GM21367 (cell line): Measurements from ENCODE around the gene OR10H1.
A peak's percentile ranks its signal among the peaks of the same experiment; 100 is the strongest.
"Not testable (repeated sequence)": the region's sequence is repeated elsewhere in the genome, so short reads cannot be mapped to it uniquely, and the experiment has no call there.

Source experiments
- ATAC-seq: cut with Tn5 transposase; IDR thresholded peaks from one replicate; pipeline ENCODE4 v1.9.1; 2021; ENCODE audit not compliant: unreplicated experiment

The OR10H1 gene, protein sequence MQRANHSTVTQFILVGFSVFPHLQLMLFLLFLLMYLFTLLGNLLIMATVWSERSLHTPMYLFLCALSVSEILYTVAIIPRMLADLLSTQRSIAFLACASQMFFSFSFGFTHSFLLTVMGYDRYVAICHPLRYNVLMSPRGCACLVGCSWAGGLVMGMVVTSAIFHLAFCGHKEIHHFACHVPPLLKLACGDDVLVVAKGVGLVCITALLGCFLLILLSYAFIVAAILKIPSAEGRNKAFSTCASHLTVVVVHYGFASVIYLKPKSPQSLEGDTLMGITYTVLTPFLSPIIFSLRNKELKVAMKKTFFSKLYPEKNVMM

DNA sequence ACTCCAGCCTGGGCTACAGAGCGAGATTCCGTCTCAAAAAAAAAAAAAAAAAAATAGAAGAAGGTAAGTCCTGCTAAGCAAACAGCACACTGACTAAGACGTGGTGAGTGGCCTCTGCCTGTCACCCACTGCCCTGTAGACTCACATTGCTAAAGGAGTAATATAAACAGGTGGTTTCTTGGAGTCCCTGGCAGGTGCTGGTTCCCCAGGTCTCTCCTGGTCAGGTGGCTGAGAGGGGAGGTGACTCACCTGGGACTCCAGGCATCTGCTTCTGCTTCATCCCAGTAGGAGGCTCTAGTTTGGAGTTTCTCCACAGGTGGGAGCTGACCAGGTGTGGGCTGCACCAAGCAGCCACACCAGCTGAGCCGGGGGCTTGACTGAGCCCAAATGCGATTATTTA lies at the start of gene OR10H1:
Gene OR10H1 (minus strand): TSS at position 359 of the 400 bp plus-strand sequence. CDS start 7,627 bp downstream, outside the sequence.
- ATAC-seq = no peak

DNA sequence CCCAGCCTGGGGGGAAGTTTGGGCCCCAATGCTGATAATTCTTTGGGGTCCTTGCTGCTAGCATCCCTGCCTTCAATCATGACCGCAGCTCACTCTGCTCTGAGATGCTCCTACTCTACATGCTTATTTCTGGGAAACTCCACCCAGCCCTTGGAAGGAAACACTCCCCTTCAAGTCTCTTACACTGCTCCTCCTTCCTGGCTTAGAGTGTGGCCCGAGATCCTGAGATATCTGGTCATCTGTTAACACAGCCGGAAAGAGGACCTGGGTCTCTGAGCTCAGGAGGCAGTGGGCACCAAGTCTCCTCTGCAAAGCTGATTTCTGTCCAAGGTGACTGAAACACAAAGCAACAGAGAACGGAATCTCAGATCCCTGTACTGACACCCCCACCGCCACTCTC lies 49.4 kb upstream of the OR10H1 start:
- ATAC-seq = no peak

DNA sequence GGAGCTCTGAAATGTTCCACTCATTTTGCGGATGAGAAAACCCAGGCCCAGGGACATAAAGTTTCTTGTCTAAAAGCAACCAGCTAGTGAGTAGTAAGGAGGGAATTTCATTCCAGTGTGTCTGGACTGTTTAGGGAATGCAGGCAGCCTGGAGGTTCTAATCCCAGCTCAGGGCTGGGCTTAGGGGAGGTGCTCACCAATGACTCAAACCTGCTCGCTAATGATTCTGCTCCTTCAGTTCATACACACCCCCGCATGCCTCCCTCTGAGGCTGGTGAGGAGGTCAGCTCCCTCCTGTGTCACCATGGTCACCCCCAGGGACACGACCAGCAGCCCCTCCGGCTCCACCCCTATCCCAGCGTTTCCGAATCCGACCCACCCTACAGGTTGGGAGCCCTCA lies 47.8 kb upstream of the OR10H1 start:
- ATAC-seq = no peak

DNA sequence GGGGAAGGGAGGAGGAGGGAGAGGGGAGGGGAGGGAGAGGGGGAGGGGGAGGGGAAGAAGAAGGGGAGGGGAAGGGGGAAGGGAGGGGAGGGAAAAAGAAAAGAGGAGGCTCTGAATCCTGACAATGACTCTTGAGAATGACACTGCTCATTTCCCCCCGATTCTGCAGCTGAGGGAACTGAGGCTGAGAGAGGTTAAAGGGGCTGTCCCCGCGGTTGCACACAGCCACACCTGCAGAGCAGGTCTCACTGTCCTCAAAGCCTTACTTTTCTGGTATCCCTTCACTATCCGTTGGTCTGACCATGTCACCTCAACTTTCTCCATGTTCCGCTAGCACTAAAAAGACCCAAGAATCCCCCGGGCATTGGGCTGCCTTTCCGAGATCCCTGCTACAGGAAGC lies 47.0 kb upstream of the OR10H1 start:
- no peak for ATAC-seq

DNA sequence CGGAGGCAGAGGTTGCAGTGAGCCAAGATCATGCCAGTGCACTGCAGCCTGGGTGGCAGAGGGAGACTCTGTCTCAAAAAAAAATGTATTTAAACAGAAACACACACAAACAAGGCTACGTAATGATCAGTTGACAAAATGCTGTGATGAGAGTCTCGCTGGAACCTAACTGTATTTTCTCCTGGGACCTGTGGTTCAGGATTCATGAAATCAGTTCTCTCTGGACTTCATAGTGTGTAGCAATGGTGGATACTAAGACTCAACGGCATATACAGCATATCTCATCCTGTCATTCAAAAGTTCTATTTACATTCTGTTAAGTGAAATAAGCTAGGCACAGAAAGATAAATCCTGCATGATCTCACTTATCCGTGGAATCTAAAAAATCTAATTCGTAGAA lies 45.1 kb upstream of the OR10H1 start:
- ATAC-seq = no peak

DNA sequence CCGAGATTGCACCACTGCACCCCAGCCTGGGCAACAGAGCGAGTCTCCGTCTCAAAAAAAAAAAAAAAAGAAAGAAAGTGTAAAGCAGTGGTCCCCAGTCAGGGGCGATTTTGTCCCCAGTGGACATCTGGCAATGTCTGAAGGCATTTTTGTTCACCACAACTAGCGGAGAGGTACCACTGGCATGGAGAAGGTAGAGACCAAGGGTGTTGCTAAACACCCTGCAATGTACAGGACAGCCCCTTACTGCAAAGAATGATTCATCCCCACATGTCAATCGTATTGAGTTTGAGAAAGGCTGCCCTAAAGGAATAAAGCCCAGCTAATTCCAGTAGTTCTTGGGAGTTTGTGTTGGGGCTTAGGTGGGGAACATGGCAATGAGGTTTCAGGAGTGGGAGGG lies 43.7 kb upstream of the OR10H1 start:
- ATAC-seq = no peak

DNA sequence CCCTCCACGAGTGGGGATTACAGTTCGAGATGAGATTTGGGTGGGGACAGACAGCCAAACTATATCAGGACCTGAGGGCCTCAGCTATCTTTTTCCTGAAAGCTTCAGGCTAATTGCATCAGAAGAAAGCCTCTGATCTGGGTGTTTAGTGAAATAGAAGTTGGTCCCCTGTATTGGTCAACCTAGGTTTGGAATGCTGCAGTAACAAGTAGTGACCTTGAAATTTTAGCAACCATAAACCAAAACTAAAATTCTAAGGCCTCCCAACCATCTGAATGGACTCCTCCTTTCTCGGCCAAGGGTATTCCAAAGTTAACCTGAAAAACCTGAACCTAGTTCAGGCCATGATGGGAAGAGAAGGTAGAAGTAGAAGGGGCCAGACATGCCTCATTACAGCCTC lies 34.9 kb upstream of the OR10H1 start:
- no peak for ATAC-seq

DNA sequence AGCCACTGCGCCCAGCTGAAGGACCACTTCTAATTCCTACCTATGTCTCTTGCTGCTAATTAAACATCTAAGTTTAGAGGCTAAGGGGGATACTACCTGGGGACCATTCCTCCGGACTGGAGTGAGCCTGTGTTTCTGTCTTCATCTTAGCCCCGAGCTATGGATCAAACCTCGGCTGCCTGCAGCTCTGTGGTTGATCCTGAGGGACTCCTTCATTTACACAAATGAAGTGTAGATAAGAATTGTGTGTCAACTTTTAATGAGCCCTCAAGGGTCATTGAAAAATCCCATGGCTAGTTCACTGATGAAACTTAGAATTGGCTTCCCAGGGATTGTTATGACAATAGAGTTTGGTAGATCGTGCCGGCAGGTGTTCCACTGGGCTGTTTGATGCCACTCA lies 31.5 kb upstream of the OR10H1 start:
- no peak for ATAC-seq

DNA sequence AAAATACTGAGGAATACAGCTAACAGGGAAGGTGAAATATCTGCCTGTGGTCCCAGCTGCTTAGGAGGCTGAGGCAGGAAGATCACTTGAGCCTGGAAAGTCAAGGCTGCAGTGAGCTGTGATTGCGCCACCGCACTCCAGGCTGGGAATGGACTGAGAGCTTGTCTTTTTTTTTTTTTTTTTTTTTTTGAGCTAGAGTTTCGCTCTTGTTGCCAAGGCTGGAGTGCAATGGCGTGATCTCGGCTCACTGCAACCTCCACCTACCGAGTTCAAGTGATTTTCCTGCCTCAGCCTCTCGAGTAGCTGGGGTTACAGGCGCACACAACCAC lies 28.4 kb upstream of the OR10H1 start:
- ATAC-seq = not testable (repeated sequence)

DNA sequence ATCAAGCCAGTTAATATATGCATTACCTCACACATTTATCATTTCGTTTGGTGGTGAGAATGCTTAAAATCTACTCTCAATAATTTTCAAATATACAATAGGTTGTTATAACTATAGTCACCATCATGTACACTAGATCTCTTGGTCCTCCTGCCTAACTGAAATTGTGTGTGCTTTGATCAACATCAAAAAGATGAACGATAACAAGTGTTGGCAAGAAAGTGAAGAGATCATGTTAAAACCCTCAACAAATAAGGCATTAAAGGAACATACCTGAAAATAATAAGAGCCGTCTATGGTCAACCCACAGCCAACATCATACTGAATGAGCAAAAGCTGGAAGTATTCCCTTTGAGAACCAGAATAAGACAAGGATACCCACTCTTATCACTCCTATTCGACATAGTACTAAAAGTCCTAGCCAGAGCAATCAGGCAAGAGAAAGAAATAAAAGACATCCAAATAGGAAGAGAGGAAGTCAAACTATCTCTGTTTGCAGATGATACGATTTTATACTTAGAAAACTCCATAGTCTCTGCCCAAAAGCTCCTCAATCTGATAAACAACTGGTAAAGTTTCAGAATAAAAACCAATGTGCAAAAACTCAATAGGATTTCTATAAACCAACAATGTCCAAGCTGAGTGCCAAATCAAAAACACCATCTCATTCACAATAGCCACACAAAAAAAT lies 27.9 kb upstream of the OR10H1 start:
- ATAC-seq = no peak

DNA sequence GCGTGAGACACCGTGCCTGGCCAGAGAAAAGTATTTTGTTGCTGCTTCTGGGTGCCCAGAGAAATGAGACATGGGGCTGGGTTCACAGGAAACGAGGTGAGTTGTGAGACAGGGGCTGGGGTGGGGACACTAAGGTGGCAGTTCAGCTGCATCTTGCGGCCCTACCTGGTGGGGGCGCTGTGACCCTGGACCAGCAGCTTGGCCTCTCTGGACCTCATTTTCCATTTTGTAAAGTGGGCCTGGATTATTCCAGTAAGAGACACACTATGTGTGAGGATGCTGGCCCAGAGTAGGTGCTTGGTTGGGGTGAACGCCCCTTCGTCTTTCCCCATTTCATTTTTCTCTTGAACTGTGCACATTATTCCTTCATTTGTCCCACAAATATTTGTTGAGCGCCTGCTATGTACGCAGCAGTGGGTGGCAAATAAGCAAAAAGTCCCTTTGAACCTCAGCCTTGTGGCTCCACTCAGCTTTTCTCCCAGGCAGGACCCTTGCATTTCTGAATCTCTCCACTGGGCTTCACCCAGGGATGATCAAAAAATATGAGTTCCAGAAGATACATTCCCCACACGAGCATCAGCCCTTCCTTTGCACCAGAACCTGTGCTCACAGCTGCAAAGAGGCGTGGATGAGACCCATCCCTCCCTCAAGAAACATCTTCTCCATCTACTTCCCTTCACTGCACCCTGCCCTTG lies 26.6 kb upstream of the OR10H1 start:
- ATAC-seq = no peak

DNA sequence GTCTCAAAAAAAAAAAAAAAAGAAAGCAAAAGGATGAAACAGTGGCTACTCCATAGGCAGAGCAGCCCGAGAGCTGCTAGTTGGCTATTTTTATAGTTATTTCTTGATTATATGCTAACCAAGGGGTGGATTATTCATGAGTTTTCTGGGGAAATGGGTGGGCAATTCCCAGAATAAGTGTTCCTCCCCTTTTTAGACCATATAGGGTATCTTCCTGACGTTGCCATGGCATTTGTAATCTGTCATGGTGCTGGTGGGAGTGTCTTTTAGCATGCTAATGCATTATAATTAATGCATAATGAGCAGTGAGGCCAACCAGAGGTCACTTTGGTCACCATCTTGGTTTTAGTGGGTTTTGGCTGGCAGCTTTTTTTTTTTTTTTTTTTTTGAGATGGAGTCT lies 25.4 kb upstream of the OR10H1 start:
- ATAC-seq = no peak

DNA sequence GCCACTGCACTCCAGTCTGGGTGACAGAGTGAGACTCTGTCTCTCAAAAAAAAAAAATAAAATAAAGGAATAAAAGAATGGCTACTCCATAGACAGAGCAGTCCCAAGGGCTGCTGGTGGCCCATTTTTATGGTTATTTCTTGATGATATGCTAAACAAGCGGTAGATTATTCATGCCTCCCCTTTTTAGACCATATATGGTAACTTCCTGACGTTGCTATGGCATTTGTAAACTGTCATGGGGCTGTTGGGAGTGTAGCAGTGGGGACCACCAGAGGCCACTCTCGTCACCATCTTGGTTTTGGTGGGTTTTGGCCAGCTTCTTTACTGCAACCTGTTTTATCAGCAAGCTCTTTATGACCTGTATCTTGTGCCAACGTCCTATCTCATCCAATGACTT lies 24.4 kb upstream of the OR10H1 start:
- ATAC-seq = not testable (repeated sequence)

DNA sequence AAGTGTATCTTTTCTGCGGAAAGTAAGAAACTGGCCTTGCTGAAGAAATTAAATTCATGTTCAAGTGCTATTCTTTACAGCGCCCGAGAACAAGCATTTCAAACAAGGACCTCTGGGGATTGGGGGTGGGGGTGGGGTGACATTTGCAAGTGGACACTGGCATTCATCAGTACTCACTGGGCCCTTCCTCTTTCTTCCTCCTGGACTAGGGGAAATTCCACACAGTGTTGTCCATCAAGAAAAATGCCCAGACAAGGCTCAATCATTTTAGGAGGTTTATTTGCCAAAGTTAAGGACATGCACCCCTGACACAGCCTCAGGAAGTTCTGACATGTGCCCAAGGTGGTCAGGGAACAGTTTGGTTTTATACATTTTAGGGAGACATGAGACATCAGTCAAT lies 22.9 kb upstream of the OR10H1 start:
- no peak for ATAC-seq

DNA sequence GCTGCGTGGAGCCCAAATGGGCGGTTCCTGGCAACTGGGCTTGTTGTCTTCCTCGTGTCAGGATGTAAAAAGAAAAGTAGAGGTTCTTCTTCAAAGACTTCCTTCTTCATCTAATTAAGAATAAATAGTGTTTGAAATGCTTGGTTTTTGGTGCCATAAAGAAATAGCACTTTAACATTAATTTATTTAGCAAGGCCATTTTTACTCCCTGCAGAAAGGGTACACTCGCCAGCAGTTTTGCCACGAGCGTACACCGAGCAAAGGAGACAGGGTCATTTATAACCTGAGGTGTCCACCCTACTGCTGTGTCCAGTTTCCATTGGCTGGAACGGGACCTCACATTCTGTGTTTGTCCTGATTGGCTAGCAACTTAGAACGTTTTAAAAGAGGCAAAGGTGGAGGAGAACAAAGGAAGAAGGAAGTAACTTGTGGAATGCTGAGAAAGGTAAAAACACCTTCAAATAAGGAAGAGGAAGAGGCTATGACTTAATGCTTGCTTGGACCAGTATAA lies 21.8 kb upstream of the OR10H1 start:
- no peak for ATAC-seq

DNA sequence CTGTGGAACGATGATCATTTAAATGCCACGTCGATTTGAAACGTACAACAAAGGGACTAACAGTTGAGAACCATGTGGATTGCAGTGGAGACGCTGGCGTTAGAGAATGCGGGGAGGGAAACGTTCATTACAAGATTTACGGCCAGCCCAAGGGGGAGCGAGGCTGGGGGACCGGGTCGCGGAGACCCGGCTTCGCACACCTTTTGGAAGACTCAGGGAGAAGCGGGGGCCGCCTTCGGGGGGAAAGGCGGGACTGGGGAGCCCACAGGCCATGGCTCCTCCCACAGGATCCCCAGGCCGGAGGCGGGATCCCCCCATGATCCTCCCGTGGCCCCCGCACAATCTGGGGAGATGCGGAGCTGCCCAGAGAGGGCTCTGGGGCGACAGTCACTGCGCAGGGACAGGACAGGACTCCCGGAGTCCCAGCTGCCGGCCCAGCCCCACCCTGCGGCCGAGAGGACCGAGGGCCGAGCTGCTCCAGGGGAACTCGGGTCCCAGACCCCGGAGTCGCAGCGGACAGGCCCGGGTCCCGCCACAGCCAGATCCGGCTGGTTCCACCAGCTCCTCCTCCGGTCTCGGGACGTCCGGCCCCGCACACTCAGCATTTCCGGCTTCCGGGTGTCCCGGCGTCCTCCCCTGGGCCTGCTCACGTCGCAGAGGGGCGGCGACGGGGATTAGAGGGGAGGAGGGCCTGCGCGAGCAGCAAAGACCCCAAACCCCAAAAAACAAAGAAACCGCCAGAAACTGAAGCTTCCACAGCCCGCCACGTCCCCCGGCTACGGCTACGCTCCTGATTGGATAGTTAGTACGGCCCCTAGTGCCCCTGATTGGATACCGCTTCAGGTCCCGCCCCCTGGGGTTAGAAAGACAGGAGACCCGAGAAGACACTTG lies 21.1 kb upstream of the OR10H1 start:
- peak; percentile 89 for ATAC-seq

DNA sequence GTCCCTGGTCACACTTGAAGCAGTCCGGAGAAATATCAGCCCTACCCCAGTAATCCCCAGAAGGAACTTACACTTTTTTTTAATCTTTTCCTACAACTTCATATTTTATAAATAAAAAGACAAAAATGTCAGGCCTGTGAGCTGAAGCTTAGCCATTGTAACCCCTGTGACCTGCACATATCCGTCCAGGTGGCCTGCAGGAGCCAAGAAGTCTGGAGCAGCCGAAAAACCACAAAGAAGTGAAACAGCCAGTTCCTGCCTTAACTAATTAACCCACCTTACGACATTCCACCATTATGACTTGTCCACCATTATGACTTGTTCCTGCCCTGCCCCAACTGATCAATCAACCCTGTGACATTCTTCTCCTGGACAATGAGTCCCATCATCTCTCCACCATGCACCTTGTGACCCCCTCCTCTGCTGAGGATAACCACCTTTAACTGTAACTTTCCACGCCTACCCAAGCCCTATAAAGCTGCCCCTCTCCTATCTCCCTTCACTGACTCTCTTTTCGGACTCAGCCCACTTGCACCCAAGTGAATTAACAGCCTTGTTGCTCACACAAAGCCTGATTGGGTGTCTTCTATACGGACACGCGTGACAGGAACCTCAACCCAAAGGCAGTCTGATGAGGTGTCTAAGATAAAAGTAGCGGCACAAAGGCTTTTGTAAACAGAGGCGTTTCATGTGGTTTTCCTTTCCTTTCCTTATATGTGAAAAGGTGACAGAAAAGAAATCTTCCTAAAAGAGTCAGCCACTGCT lies 20.3 kb upstream of the OR10H1 start:
- not testable (repeated sequence) for ATAC-seq

DNA sequence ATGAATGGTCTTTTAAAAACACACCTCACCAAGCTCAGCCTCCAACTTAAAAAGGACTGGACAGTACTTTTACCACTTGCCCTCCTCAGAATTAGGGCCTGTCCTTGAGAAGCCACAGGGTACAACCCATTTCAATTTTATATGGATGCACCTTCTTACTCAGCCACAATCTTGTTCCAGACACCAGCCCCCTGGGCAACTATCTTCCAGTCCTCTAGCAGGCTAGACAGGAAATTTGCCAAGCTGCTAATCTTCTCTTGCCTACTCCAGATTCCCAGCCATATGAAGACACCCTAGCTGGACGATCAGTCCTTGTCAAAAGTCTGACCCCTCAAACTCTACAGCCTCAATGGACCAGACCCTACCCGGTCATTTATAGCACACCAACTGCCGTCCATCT lies 18.8 kb upstream of the OR10H1 start:
- not testable (repeated sequence) for ATAC-seq

DNA sequence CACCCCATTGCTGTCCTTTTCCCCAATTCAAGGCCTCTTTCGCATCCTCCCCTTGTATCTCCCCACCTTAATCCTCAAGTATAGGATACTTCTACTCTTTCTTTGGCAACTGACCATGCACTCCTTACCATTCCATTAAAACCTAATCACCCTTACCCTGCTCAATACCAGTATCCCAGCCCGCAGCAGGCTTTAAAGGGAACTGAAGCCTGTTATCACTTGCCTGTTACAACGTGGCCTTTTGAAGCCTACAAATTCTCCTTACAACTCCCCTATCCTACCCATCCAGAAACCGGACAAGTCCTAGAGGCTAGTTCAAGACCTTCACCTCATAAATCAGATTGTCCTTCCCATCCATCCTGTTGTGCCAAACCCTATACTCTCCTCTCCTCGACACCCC lies 16.2 kb upstream of the OR10H1 start:
- no peak for ATAC-seq

DNA sequence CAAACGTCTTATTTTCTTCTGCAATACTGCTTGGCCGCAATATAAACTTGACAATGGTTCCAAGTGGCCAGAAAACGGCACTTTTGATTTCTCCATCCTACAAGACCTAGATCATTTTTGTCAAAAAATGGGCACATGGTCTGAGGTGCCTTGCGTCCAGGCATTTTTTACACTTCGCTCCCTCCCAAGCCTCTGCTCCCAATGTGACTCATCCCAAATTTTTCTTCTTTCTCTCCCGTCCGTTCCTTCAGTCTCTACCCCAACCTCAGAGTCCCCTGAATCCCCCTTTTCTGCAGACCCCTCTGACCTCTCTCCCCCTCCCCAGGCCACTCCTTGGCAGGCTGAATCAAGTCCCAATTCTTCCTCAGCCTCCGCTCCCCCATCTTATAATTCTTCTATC lies 14.3 kb upstream of the OR10H1 start:
- no peak for ATAC-seq
